ENCODE data around the gene CACNA1C.

- TF ChIP-seq POLR2A (IDR thresholded peaks at IDR 0.05) (no peak), CTCF (IDR thresholded peaks at IDR 0.05) (no peak), POLR2AphosphoS5 (IDR thresholded peaks at IDR 0.05) (no peak)
Observed at GRCh38 chr12:2094597-2094996, 41.8 kb downstream of the CACNA1C start.
